ENCODE measurements around the gene DPH2. TPM values are rescaled to one million over a fixed set of nuclear protein-coding genes. Genes with fewer than 3 reads are reported as not detected.
A peak's percentile ranks its signal among the peaks of the same experiment; 100 is the strongest.

DPH2 gene
- total and polyA plus RNA-seq, 8 donors: 6.4 to 93.2 (median 13.8) TPM

DNA sequence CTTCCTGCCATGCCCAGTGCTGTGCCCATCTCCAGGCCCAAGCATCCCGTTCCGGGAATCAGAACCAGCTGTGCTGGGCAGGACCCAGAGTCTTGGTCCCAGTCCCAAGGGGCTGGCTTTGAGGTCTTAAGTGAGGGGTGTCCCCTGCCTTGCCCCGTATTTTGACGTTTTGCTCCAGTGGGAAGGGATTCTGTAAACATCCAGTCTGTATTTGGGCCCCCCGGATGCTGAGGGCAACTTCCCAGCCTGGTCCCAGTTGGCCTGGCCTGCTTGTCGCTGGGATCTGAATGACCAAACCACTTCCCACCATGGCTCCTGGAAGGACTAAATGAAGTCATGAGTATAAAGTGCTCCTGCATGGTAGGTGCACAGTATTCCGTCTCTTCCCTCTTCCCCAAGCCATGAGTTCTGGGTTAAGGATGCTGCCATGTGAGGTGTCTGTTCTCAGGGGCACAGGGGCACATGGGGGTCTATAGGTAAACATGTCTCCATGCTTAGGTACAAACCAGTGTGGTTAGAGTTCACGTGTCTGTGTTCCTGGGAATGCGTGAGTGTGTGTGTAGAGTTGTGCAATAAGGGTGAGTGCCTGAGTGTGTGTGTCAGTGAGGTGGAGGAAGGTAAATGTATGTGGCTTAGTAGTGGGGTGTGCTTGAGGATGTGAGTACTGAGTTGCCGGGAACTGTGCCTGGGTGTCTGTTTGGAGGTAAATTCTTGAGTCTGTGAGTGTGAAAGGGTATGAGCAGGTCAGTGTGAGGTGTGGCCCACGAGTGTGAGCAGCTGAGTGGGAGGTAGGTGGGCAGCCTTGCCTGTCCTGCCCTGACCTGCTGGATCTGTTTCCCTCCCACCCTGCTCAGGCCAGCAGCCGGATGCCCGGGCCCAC is 10.7 kb downstream of the DPH2 start:
- peak overlapping the region; percentile 70 to 94 (median 88) for H3K4me3 ChIP-seq
- 45 to 65% (median 49%) methylated on average over 13 of the region's 13 CpGs for WGBS, 5 donors
- no peak for DNase-seq
- intact Hi-C loops (cut with DNase I; ENCODE audit: low total_unique reads): no loop called here
- H3K27me3 ChIP-seq: no peaks in the 10 kb centered on the region
- H3K36me3 ChIP-seq: peaks cover 10 to 63% (median 41%) of the 10 kb centered on the region in 4 donors
- no peaks in the 10 kb centered on the region for H3K9me3 ChIP-seq
- peaks cover 45 to 58% (median 52%) of the 10 kb centered on the region in 4 donors for H3K4me1 ChIP-seq
- TF ChIP-seq POLR2AphosphoS5 (IDR thresholded peaks at IDR 0.05) (no peak), EP300 (IDR thresholded peaks at IDR 0.05) (no peak), POLR2A (IDR thresholded peaks at IDR 0.05) (no peak)
- TF ChIP-seq, protein P1, sequence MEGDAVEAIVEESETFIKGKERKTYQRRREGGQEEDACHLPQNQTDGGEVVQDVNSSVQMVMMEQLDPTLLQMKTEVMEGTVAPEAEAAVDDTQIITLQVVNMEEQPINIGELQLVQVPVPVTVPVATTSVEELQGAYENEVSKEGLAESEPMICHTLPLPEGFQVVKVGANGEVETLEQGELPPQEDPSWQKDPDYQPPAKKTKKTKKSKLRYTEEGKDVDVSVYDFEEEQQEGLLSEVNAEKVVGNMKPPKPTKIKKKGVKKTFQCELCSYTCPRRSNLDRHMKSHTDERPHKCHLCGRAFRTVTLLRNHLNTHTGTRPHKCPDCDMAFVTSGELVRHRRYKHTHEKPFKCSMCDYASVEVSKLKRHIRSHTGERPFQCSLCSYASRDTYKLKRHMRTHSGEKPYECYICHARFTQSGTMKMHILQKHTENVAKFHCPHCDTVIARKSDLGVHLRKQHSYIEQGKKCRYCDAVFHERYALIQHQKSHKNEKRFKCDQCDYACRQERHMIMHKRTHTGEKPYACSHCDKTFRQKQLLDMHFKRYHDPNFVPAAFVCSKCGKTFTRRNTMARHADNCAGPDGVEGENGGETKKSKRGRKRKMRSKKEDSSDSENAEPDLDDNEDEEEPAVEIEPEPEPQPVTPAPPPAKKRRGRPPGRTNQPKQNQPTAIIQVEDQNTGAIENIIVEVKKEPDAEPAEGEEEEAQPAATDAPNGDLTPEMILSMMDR (IDR thresholded peaks at IDR 0.05): no peak
- peak overlapping the region; percentile 20 to 83 (median 76) for H3K27ac ChIP-seq

DNA sequence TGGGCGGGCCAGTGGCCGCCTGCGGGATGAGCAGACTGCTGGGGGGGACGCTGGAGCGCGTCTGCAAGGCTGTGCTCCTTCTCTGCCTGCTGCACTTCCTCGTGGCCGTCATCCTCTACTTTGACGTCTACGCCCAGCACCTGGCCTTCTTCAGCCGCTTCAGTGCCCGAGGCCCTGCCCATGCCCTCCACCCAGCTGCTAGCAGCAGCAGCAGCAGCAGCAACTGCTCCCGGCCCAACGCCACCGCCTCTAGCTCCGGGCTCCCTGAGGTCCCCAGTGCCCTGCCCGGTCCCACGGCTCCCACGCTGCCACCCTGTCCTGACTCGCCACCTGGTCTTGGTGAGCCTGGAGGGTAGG is 11.3 kb downstream of the DPH2 start:
- Histone ChIP-seq H3K27ac (peak overlapping the region in 3 of 5 donors; percentile 7 to 83 (median 80)), H3K36me3 (peaks cover 10 to 67% (median 45%) of the 10 kb centered on the region in 4 donors), H3K27me3 (no peaks in the 10 kb centered on the region), H3K9me3 (no peaks in the 10 kb centered on the region), H3K4me3 (peak overlapping the region in 1 of 4 donors; percentile 22), H3K4me1 (peaks cover 39 to 56% (median 46%) of the 10 kb centered on the region in 4 donors)
- WGBS, 5 donors: 52 to 78% (median 68%) methylated on average over 16 to 20 of the region's 20 CpGs
- no peak for TF ChIP-seq POLR2A (IDR thresholded peaks at IDR 0.05)
- TF ChIP-seq, protein P1 (IDR thresholded peaks at IDR 0.05): no peak
- TF ChIP-seq POLR2AphosphoS5 (IDR thresholded peaks at IDR 0.05): no peak
- peak in 1 of 2 donors; percentile 42 for DNase-seq
- intact Hi-C loops (cut with DNase I; ENCODE audit: low total_unique reads): no loop called here

DNA sequence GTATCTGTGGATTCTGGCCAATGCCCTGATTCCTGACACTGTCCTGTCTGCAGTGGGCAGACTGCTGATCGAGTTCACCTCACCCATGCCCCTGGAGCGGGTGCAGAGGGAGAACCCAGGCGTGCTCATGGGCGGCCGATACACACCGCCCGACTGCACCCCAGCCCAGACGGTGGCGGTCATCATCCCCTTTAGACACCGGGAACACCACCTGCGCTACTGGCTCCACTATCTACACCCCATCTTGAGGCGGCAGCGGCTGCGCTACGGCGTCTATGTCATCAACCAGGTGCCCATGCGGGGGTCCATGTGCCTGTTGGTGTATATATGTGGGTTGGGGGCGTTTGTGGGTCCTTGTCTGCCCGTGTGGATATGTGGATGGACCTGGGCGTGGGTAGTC is 11.8 kb downstream of the DPH2 start:
- H3K4me1 ChIP-seq: peaks cover 34 to 56% (median 42%) of the 10 kb centered on the region in 4 donors
- no peak for DNase-seq
- H3K27ac ChIP-seq: no peak overlapping the region
- no peak overlapping the region for H3K4me3 ChIP-seq
- peaks cover 5 to 63% (median 40%) of the 10 kb centered on the region in 4 donors for H3K36me3 ChIP-seq
- intact Hi-C loops (cut with DNase I; ENCODE audit: low total_unique reads): no loop called here
- no peaks in the 10 kb centered on the region for H3K27me3 ChIP-seq
- whole genome bisulfite sequencing, 5 donors: 90 to 94% (median 93%) methylated on average over 20 of the region's 20 CpGs
- H3K9me3 ChIP-seq: no peaks in the 10 kb centered on the region
- TF ChIP-seq, protein P1 (IDR thresholded peaks at IDR 0.05): no peak
- no peak for TF ChIP-seq POLR2A (IDR thresholded peaks at IDR 0.05)
- no peak for TF ChIP-seq EP300 (IDR thresholded peaks at IDR 0.05)
- TF ChIP-seq POLR2AphosphoS5 (IDR thresholded peaks at IDR 0.05): no peak

- 86 to 97% (median 94%) methylated on average over 8 of the region's 8 CpGs for WGBS, 5 donors
- peaks cover 28 to 56% (median 39%) of the 10 kb centered on the region in 4 donors for H3K4me1 ChIP-seq
- H3K4me3 ChIP-seq: no peak overlapping the region
- H3K27ac ChIP-seq: no peak overlapping the region
- DNase-seq: no peak
- peaks cover 0 to 57% (median 33%) of the 10 kb centered on the region in 4 donors for H3K36me3 ChIP-seq
- TF ChIP-seq EP300 (IDR thresholded peaks at IDR 0.05) (no peak), POLR2A (IDR thresholded peaks at IDR 0.05) (no peak), POLR2AphosphoS5 (IDR thresholded peaks at IDR 0.05) (no peak)
- TF ChIP-seq, protein P1 (IDR thresholded peaks at IDR 0.05): no peak
- no peaks in the 10 kb centered on the region for H3K9me3 ChIP-seq
- H3K27me3 ChIP-seq: no peaks in the 10 kb centered on the region
- intact Hi-C loops (cut with DNase I; ENCODE audit: low total_unique reads): no loop called here
These were observed 12.4 kb downstream of the DPH2 start for GRCh38 chr1:43982241-43982640.
